Memory B cell (primary cell): Measurements from ENCODE around the gene DNAJC8.
A peak's percentile ranks its signal among the peaks of the same experiment; 100 is the strongest.

Source experiments
- ATAC-seq: fragments of 150-1000 bp; cut with Tn5 transposase; 2 replicates; pipeline ENCODE4 v1.10.0; 2021; ENCODE audit warnings: low read depth, mild to moderate bottlenecking, moderate library complexity
- DNase-seq, 2 donors: peaks; one replicate each; pipeline ENCODE4 v3.0.0; 2022; ENCODE audit warnings: low spot score in 2 of 2
- H3K27ac Mint-ChIP-seq: one replicate; pipeline ENCODE4 v1.8.0; 2022; ENCODE audit warnings: mild to moderate bottlenecking, moderate library complexity, mixed read lengths
- H3K27me3 Mint-ChIP-seq: one replicate; pipeline ENCODE4 v1.8.0; 2022; ENCODE audit warnings: mixed read lengths
- H3K36me3 Mint-ChIP-seq: one replicate; pipeline ENCODE4 v1.8.0; 2022; ENCODE audit warnings: mild to moderate bottlenecking, mixed read lengths
- H3K4me1 Mint-ChIP-seq: one replicate; pipeline ENCODE4 v1.8.0; 2022; ENCODE audit warnings: mixed read lengths
- H3K4me3 Mint-ChIP-seq: one replicate; pipeline ENCODE4 v1.8.0; 2022; ENCODE audit warnings: mild to moderate bottlenecking, moderate library complexity, mixed read lengths
- H3K9me3 Mint-ChIP-seq: one replicate; pipeline ENCODE4 v1.8.0; 2022; ENCODE audit warnings: mixed read lengths

The DNAJC8 gene

DNA sequence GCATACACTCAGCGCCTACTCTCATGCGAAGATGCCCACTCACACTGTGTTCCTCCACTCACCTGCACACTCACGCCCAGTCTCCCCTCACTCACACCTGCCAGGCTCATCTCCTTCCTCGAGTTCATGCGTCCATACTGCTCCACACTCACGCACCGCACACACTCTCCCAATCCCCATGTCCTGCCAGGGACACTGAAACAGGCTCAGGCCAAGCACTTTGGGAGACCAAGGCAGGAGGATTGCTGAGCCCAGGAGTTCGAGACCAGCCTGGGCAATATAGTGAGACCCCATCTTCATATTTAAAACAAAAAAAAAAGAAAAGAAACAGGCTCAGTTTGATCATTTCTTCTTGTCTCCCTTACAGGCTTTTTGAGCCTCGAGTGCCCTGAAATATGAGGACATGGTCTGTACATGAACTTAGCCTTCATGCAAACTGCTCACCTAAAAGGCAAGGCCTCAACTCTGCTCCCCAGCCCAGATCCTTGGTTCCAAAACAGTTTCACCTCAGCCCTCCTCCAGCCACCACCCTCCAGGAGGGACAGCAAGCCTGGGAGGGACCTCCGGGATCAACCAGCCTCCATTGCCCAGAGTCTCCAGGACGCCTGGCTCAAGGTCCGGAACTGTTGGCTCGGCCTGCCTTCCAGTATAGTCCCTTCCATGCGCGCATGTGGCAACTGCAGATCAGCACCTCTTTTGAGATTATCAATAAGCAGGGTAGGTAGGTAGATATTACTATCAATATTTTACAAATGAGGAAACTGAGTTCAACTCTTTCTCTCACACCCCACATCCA lies 53.9 kb downstream of the DNAJC8 start:
- no peak for ATAC-seq
- H3K9me3 Mint-ChIP-seq = no peaks in the 10 kb centered on the region
- no peak overlapping the region for H3K4me3 Mint-ChIP-seq
- DNase-seq = no peak
- H3K36me3 Mint-ChIP-seq = no peaks in the 10 kb centered on the region
- peaks cover 58% of the 10 kb centered on the region for H3K4me1 Mint-ChIP-seq
- no peak overlapping the region for H3K27ac Mint-ChIP-seq
- H3K27me3 Mint-ChIP-seq = no peaks in the 10 kb centered on the region

DNA sequence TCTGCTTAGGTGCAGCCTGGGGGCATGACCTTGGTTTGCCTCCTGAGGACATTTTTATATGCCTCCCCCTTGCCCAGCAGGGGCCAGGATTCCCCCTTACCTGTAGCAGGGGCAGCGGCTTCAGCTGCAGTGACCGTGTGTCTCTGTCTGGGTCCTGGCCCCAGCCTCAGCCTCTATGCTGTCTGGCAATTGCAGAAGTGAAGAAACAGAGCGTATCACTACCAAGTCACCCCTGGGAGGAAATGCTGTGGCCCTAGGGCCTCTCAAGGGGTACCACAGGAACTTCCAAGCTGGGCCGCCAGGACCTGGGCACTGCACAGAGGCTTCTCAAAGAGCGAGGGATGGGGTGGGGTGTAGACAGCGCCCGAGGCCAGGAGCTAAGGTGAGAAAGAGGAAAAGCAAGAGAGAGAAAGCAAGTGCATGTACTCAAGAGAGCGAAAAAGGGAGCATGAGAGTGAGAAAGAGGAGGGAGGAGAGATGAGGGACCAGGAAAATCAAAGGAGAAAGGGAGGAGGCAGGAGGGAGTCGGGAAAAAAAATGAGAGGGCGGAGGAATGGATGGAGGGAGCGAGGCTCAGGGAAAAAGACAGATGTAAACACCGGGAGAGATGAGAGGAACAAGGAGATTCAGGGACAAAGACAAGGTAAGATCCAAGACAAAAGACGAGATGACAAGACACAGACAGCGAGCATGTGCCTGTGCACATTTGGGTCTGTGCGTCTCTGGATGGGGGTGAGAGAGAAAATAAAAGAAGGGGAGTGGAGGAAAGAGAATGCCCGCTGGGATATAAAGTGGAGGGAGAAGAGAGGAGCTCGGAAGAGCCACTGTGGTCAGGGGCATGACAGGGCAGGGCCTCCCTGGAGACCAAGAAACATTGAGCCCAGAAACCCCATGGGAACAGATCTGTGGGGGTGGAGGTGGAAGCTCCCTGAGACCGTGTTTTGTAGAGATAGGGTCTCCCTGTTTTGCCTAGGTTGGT lies 56.0 kb downstream of the DNAJC8 start, which contains the start of gene PTAFR:
Gene PTAFR (minus strand): TSS at position 199 of the 979 bp plus-strand sequence. CDS start 25,669 bp downstream, outside the sequence.
- Mint-ChIP-seq H3K4me3 (peak within 1 kb of the TSS; percentile 87), H3K4me1 (peaks cover 59% of the 10 kb centered on the region), H3K27me3 (no peaks in the 10 kb centered on the region), H3K36me3 (no peaks in the 10 kb centered on the region), H3K27ac (peak within 1 kb of the TSS; percentile 67), H3K9me3 (no peaks in the 10 kb centered on the region)
- DNase-seq (peak; percentile 54 to 60), ATAC-seq (peak; percentile 68)

DNA sequence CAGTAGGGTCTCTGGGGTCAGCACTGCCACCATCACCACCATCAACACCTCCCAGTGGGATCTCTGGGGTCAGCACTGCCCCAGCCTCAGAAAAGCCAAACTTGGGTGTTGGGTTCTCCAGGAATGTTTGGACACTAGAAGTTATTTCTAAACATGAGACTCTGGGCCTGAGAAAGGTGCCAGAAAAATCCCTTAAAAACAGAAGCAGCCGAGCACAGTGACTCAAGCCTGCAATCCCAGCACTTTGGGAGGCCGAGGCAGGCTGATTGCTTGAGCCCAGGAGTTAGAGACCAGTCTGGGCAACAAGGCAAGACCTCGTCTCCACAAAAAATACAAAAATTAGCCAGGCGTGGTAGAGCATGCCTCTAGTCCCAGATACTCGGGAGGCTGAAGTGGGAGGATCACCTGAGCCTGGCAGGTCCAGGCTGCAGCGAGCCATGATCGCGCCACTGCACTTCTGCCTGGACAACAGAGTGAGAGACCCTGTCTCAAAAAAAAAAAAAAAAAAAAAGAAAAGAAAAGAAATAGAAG lies 56.8 kb downstream of the DNAJC8 start:
- ATAC-seq = no peak
- H3K27me3 Mint-ChIP-seq = no peaks in the 10 kb centered on the region

DNA sequence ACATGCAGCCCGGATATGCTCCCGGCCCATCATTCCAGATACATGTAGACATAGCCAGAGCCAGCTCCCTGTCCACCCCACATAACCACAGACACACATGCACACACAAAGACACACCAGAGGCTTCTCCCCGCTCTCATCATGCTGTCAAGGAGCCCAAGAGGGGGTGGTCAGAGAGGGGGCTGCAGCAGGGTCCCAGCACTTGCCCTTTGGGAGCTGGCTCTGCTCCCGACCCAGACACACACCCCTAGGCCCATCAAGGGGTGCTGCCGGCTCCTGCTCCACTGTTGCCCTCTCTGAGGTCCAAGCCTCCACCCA lies 58.9 kb downstream of the DNAJC8 start:
- H3K27me3 Mint-ChIP-seq = no peaks in the 10 kb centered on the region
- H3K36me3 Mint-ChIP-seq = no peaks in the 10 kb centered on the region
- peaks cover 64% of the 10 kb centered on the region for H3K4me1 Mint-ChIP-seq
- peak overlapping the region; percentile 63 for H3K4me3 Mint-ChIP-seq
- no peak for ATAC-seq
- H3K27ac Mint-ChIP-seq = peak overlapping the region; percentile 14
- H3K9me3 Mint-ChIP-seq = no peaks in the 10 kb centered on the region
- no peak for DNase-seq

More for the DNA sequence above, 56.8 kb downstream of the DNAJC8 start:
- DNase-seq = no peak
- Mint-ChIP-seq H3K27ac (peak overlapping the region; percentile 67), H3K4me1 (peaks cover 63% of the 10 kb centered on the region), H3K36me3 (no peaks in the 10 kb centered on the region), H3K9me3 (no peaks in the 10 kb centered on the region), H3K4me3 (peak overlapping the region; percentile 87)

DNA sequence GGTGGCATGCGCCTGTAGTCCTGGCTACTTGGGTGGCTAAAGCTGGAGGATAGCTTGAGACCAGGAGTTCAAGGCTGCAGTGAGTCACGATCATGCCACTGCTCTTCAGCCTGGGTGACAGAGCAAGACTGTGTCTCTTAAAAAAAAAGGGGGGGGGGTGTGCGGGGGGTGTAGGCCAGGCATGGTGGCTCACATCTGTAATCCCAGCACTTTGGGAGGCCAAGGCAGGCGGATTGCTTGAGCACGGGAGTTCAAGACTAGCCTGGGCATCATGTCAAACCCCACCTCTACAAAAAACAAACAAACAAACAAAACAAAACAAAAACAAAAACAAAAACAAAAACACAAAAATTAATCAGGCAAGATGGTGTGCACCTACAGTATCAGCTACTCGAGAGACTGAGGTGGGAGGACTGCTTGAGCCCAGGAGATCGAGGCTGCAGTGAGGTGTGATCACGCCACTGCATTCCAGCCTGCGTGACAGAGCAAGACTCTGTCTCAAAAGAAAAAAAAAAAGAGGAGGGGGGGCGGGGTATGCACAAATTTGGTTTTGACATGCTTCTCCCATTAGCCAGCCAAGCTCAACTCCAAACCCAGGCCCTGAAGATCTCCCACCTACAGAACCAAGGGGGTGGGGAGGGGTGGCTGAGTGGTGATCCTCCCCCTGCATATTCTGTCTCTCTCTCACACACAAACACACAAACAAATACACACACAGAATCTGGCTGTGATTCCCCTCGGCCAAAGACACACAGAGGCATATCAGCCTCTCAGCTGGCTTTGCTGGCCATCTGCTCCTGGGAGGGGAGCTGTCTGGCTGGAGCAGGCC lies 59.5 kb downstream of the DNAJC8 start:
- Mint-ChIP-seq H3K4me3 (peak overlapping the region; percentile 63), H3K27me3 (no peaks in the 10 kb centered on the region), H3K36me3 (no peaks in the 10 kb centered on the region), H3K4me1 (peaks cover 60% of the 10 kb centered on the region), H3K9me3 (no peaks in the 10 kb centered on the region), H3K27ac (peak overlapping the region; percentile 14)
- DNase-seq = no peak
- ATAC-seq = no peak

DNA sequence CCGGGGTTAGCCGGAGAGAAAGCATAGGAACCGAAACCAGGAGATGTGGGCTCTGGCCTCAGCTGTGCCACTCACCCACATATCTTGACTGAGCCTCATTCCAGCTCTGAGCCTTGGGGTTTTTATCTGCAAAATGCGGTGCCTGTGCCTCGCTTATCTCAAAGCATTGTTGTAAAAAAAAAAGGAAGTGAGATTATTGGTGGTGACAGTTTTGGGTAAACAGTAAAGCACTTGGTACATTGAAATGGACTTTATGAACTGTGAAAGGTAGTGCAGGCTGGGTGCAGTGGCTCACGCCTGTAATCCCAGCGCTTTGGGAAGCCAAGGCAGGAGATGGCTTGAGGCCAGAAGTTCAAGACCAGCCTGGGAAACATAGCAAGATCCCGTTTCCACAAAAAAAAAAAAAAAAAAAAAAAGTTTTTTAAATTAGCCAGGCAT lies 60.1 kb downstream of the DNAJC8 start:
- H3K27me3 Mint-ChIP-seq = no peaks in the 10 kb centered on the region
- ATAC-seq (peak; percentile 82), DNase-seq (peak; percentile 49 to 75)
- H3K4me3 Mint-ChIP-seq = peak overlapping the region; percentile 77
- H3K4me1 Mint-ChIP-seq = peaks cover 57% of the 10 kb centered on the region
- no peaks in the 10 kb centered on the region for H3K36me3 Mint-ChIP-seq
- no peaks in the 10 kb centered on the region for H3K9me3 Mint-ChIP-seq
- H3K27ac Mint-ChIP-seq = peak overlapping the region; percentile 81

DNA sequence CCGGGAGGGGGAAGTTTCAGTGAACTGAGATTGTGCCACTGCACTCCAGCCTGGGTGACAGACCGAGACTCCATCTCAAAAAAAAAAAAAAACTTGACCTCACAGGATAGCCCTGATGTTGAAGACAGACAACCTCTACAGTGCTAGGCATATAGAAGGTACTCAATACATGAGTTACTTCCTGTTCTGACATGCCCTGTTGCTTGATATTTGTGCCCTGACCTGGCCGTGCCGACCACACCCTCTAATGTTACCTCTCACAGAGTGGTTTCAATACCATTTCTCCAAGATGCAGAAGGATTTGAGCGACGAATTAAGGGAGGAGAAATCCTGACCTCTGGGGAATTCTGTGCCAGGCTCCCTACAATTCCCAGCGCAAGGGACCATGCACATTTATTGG lies 61.6 kb downstream of the DNAJC8 start:
- DNase-seq = no peak
- H3K36me3 Mint-ChIP-seq = no peaks in the 10 kb centered on the region
- peak overlapping the region; percentile 49 for H3K27ac Mint-ChIP-seq
- H3K4me3 Mint-ChIP-seq = peak overlapping the region; percentile 66
- no peaks in the 10 kb centered on the region for H3K27me3 Mint-ChIP-seq
- H3K4me1 Mint-ChIP-seq = peaks cover 46% of the 10 kb centered on the region
- no peak for ATAC-seq
- H3K9me3 Mint-ChIP-seq = no peaks in the 10 kb centered on the region

DNA sequence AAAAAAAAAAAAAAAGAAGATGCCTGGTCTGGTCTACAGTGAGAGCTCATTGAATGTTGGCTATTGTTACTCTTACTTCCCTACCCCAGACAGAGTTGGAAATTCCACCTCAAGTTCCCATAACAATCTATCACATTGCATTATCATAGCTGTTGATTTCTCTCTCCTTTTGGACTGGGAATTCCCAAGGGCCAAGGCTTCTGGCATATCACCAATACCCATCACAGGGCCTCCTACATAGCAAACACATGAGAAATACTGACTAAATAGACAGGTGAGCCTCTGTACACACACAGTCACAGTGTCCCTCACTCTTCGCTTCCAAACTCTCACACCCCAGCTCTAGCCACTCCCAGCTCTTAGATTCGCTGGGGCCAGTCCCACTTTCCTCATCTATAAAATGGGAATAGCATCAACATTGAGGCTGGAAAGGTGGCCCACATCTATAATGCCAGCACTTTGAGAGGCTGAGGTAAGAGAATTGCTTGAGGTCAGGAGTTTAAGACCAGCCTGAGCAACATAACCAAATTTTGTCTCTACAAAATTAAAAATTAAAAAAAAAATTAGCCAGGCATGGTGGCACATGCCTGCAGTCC lies 62.7 kb downstream of the DNAJC8 start:
- no peaks in the 10 kb centered on the region for H3K36me3 Mint-ChIP-seq
- H3K27me3 Mint-ChIP-seq = no peaks in the 10 kb centered on the region
- H3K4me1 Mint-ChIP-seq = peaks cover 38% of the 10 kb centered on the region
- no peak for ATAC-seq
- H3K27ac Mint-ChIP-seq = no peak overlapping the region
- DNase-seq = no peak
- H3K4me3 Mint-ChIP-seq = no peak overlapping the region
- no peaks in the 10 kb centered on the region for H3K9me3 Mint-ChIP-seq

DNA sequence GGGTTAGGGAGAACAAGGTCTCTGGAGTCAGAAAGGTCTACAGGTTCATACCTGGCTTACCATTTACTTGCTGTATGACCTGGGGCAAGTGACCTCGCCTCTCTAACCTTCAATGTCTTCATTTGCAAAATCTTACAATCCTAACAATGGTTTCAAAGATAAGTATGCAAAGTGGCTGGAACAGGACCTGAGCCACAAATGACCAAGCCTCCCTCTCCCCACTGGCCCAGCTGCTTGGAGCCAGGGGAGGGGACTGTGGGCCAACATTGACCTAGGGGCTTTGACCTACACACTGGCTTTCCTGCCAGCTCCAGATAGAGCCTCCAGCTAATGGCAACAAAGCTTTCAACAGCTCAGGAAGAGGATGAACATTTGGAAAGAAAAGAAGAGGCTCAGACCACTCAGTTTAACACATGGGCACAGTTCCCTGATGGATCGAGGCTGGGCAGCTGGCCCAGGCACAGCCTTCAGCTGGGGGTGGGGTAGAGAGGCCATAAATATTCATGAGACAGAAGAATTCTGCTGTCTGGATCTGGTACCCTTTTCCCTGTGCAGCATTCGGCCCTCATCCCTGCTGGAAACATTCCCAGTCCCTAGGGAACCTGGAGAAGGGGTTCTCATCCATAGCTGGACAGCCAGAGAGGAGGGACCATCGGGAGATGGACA lies 69.2 kb downstream of the DNAJC8 start:
- Mint-ChIP-seq H3K36me3 (peaks cover 4% of the 10 kb centered on the region), H3K27ac (no peak overlapping the region), H3K9me3 (no peaks in the 10 kb centered on the region), H3K27me3 (no peaks in the 10 kb centered on the region), H3K4me1 (peaks cover 13% of the 10 kb centered on the region), H3K4me3 (no peak overlapping the region)
- ATAC-seq (no peak), DNase-seq (no peak)

DNA sequence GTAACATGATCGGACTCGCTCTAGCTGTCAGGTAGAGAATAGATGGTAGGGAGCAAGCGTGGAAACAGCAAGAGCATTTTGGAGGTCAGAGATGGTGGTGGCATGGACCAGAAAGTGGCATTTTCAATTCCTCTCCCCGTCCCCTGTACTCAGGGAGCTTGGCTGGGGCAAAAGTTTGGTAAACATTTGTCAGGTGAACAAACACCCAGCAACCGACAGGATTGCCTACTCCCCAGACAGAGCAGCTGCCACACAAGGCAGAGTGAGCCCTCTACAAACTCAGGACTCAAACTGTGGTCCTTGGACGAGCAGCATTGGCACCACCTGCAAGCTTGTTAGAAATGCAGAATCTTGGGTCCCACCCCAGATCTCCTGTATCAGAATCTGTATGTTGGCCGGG lies 70.7 kb downstream of the DNAJC8 start:
- H3K27me3 Mint-ChIP-seq = no peaks in the 10 kb centered on the region

DNA sequence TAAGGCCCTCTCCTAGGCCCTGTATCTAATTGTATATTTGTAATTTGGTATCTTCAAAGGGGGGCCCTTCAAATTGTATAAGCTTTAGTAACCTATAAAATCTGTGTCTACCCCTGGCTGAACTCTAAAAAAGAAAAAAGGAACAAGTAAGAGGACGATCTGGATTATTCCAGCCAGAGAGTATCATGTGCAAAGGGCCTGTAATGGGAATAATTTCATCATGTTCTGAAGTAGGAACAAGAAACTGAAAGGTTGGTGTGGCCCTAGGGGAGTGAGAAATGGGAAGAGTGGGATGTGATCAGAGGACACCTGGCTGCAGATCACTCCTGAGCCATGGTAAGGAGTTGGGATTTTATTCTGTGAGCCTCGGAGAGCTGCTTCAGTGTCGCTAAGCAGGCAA lies 71.1 kb downstream of the DNAJC8 start:
- Mint-ChIP-seq H3K36me3 (peaks cover 4% of the 10 kb centered on the region), H3K9me3 (no peaks in the 10 kb centered on the region), H3K27ac (no peak overlapping the region), H3K27me3 (no peaks in the 10 kb centered on the region), H3K4me1 (peaks cover 14% of the 10 kb centered on the region), H3K4me3 (no peak overlapping the region)
- ATAC-seq (no peak), DNase-seq (no peak)

More for the DNA sequence above, 70.7 kb downstream of the DNAJC8 start:
- Mint-ChIP-seq H3K27ac (no peak overlapping the region), H3K4me3 (no peak overlapping the region), H3K9me3 (no peaks in the 10 kb centered on the region), H3K4me1 (peaks cover 14% of the 10 kb centered on the region), H3K36me3 (peaks cover 4% of the 10 kb centered on the region)
- no peak for ATAC-seq
- no peak for DNase-seq

DNA sequence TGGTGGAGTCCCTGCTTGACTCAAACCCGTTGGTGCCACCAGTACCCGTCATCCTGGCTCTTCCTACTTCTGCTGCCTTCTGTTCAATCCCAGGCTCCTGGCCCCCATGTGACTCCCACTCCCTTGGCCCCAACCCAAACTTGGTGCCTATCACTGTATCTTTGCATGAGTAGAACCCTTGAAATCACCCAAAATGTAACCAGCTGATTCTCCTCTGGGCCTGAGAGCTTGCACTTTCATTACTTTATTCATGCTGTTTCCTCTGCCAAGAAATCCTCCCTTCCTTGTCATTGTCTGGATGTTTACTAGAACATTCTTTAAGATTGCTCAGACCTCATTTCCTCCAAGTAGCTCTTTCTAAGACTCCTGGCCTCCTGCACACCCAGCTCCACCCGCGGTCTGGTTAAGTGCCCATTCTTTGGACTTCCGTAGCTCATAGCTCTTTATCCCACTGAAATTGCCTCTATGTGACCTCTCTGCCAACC lies 72.0 kb downstream of the DNAJC8 start:
- Mint-ChIP-seq H3K36me3 (peaks cover 4% of the 10 kb centered on the region), H3K4me1 (peaks cover 14% of the 10 kb centered on the region), H3K27ac (no peak overlapping the region), H3K9me3 (no peaks in the 10 kb centered on the region), H3K27me3 (no peaks in the 10 kb centered on the region), H3K4me3 (no peak overlapping the region)
- ATAC-seq (no peak), DNase-seq (no peak)
